Activated T-cell treated with anti-CD3 and anti-CD28 coated beads for 1 hour (primary cell): Measurements from ENCODE around the gene EVA1C.
"Not testable (repeated sequence)": the region's sequence is repeated elsewhere in the genome, so short reads cannot be mapped to it uniquely, and the experiment has no call there.

Experiments used
- DNase-seq: peaks from one replicate; pipeline ENCODE4 v3.0.0-alpha.2; 2020; ENCODE audit warnings: low read depth

Gene EVA1C

GRCh38 chr21:32412162-32413014, at the start of gene EVA1C:
EVA1C (plus strand) TSS chr21:32412706; CDS start chr21:32412854, 148 bp downstream.
- peak; percentile 59 for DNase-seq

- DNase-seq = no peak
Observed at GRCh38 chr21:32364387-32364786, 48.1 kb upstream of the EVA1C start.

- DNase-seq = no peak
Observed at GRCh38 chr21:32364796-32365195, 47.7 kb upstream of the EVA1C start.

- DNase-seq = no peak
Observed at GRCh38 chr21:32366191-32366590, 46.3 kb upstream of the EVA1C start.

- DNase-seq = no peak
Observed at GRCh38 chr21:32367158-32367557, 45.3 kb upstream of the EVA1C start.

- DNase-seq = no peak
Observed at GRCh38 chr21:32368386-32368785, 44.1 kb upstream of the EVA1C start.

GRCh38 chr21:32368961-32369360, 43.5 kb upstream of the EVA1C start:
- DNase-seq = not testable (repeated sequence)

GRCh38 chr21:32370998-32371766, 41.3 kb upstream of the EVA1C start:
- no peak for DNase-seq

- no peak for DNase-seq
Observed at GRCh38 chr21:32371913-32372314, 40.6 kb upstream of the EVA1C start.

GRCh38 chr21:32372755-32373154, 39.8 kb upstream of the EVA1C start:
- no peak for DNase-seq

- DNase-seq = no peak
Observed at GRCh38 chr21:32377506-32377905, 35.0 kb upstream of the EVA1C start.

- DNase-seq = no peak
Observed at GRCh38 chr21:32377991-32378390, 34.5 kb upstream of the EVA1C start.

GRCh38 chr21:32378956-32379355, 33.5 kb upstream of the EVA1C start:
- no peak for DNase-seq

- no peak for DNase-seq
Observed at GRCh38 chr21:32380940-32381339, 31.6 kb upstream of the EVA1C start.

- DNase-seq = no peak
Observed at GRCh38 chr21:32381571-32381970, 30.9 kb upstream of the EVA1C start.

- no peak for DNase-seq
Observed at GRCh38 chr21:32382108-32382644, 30.3 kb upstream of the EVA1C start.

GRCh38 chr21:32383812-32384211, 28.7 kb upstream of the EVA1C start:
- no peak for DNase-seq

GRCh38 chr21:32386195-32386870, 26.2 kb upstream of the EVA1C start:
- no peak for DNase-seq

GRCh38 chr21:32387151-32387550, 25.4 kb upstream of the EVA1C start:
- no peak for DNase-seq

GRCh38 chr21:32388306-32388705, 24.2 kb upstream of the EVA1C start:
- DNase-seq = no peak

- DNase-seq = no peak
Observed at GRCh38 chr21:32389337-32390015, 23.0 kb upstream of the EVA1C start.
